SJSA1 (cell line): ENCODE results near the gene USPL1. TPM values are rescaled to one million over a fixed set of nuclear protein-coding genes. Genes with fewer than 3 reads are reported as not detected.
A peak's percentile ranks its signal among the peaks of the same experiment; 100 is the strongest.

Source experiments
- DNase-seq, 2 experiments: peaks; one replicate each; pipeline ENCODE4 v3.0.0-alpha.2; 2015 to 2020; ENCODE audit warnings: low spot score in 2 of 2, low read depth in 1 of 2
- H3K27ac ChIP-seq: fragments of 250-450 bp; sonication (Bioruptor Pico); 2 replicates; pipeline ENCODE4 v1.5.1; 2020; ENCODE audit warnings: mild to moderate bottlenecking, moderate library complexity
- H3K27me3 ChIP-seq: fragments of 250-450 bp; sonication (Bioruptor Pico); replicated peaks from 2 replicates; pipeline ENCODE4 v1.5.1; 2020; ENCODE audit warnings: mild to moderate bottlenecking, moderate library complexity
- H3K36me3 ChIP-seq: fragments of 250-450 bp; sonication (Bioruptor Pico); 2 replicates; pipeline ENCODE4 v1.5.1; 2020; ENCODE audit warnings: mild to moderate bottlenecking
- H3K4me1 ChIP-seq: fragments of 250-450 bp; sonication (Bioruptor Pico); replicated peaks from 2 replicates; pipeline ENCODE4 v1.6.1; 2021; ENCODE audit warnings: mild to moderate bottlenecking
- H3K4me3 ChIP-seq: fragments of 250-450 bp; sonication (Bioruptor Pico); 2 replicates; pipeline ENCODE4 v1.5.1; 2020; ENCODE audit warnings: mild to moderate bottlenecking
- H3K9me3 ChIP-seq: fragments of 250-450 bp; sonication (Bioruptor Pico); replicated peaks from 2 replicates; pipeline ENCODE4 v1.5.1; 2020; ENCODE audit warnings: mild to moderate bottlenecking
- total RNA-seq: library from RNA; depleted of rRNA; stranded (reverse); fragments of >200 nt; shearing (Covaris generic); gene quantifications from 2 replicates; pipeline ENCODE4 v1.2.3, GENCODE V29; 2014

The USPL1 gene
- total RNA-seq, 1 experiment from 2014 or later, result 16.3 TPM

DNA sequence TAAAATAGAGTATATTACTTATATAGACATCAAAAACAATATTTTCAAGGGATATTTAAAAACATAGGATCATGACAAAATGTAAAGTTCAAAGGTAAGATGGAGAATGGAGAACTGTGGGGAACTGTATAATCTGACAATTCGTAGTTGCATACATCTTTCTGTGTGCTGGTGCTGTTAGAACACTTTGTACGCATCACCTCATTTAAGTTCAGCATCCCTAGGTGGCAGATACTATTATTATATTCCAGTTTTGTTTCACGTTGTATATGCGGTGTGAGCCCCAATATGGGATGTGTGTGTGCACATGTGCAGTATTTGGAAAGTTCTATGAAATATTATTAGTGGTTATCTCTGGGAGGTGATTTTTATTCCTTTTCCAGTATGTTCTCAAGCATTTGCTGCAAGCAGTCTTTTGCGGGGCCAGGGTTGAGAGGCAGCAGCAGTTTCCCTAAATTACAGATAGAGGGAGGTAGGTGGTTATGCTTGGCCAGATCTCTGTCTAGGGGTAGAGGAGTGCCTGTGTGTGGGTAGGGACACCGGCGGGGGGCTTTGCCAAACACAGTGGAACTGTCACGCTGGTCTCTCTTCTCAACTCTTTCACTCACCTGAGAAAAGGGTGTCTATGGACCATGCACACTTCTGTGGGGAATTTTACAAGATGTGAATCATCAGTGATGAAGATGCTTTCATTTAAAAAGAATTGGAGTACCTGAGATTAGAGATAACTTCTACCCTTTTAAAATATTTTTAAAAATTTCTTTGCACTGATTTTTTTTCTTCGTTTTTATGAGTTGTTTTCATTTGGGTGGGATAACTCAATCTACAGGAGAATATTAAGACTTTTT, 62.0 kb downstream of the USPL1 start:
- Histone ChIP-seq H3K9me3 (no peaks in the 10 kb centered on the region), H3K4me3 (no peak overlapping the region), H3K36me3 (no peaks in the 10 kb centered on the region), H3K4me1 (peaks cover 4% of the 10 kb centered on the region), H3K27ac (no peak overlapping the region), H3K27me3 (no peaks in the 10 kb centered on the region)
- peak in 1 of 2 experiments; percentile 27 for DNase-seq

GRCh38 chr13:30681843-30682242, 64.1 kb downstream of the USPL1 start:
- H3K9me3 ChIP-seq, result no peaks in the 10 kb centered on the region
- H3K4me1 ChIP-seq, result peaks cover 19% of the 10 kb centered on the region
- H3K27ac ChIP-seq, result no peak overlapping the region
- H3K27me3 ChIP-seq, result no peaks in the 10 kb centered on the region
- no peaks in the 10 kb centered on the region for H3K36me3 ChIP-seq
- H3K4me3 ChIP-seq, result no peak overlapping the region
- no peak for DNase-seq

GRCh38 chr13:30685320-30685859, 67.7 kb downstream of the USPL1 start:
- DNase-seq, result no peak
- no peaks in the 10 kb centered on the region for H3K9me3 ChIP-seq
- H3K36me3 ChIP-seq, result no peaks in the 10 kb centered on the region
- H3K4me1 ChIP-seq, result peaks cover 29% of the 10 kb centered on the region
- no peak overlapping the region for H3K4me3 ChIP-seq
- no peaks in the 10 kb centered on the region for H3K27me3 ChIP-seq
- no peak overlapping the region for H3K27ac ChIP-seq

GRCh38 chr13:30685987-30686386, 68.3 kb downstream of the USPL1 start:
- no peak overlapping the region for H3K4me3 ChIP-seq
- H3K36me3 ChIP-seq, result no peaks in the 10 kb centered on the region
- no peaks in the 10 kb centered on the region for H3K27me3 ChIP-seq
- DNase-seq, result peak in 1 of 2 experiments; percentile 34
- no peaks in the 10 kb centered on the region for H3K9me3 ChIP-seq
- no peak overlapping the region for H3K27ac ChIP-seq
- H3K4me1 ChIP-seq, result peaks cover 29% of the 10 kb centered on the region

DNA sequence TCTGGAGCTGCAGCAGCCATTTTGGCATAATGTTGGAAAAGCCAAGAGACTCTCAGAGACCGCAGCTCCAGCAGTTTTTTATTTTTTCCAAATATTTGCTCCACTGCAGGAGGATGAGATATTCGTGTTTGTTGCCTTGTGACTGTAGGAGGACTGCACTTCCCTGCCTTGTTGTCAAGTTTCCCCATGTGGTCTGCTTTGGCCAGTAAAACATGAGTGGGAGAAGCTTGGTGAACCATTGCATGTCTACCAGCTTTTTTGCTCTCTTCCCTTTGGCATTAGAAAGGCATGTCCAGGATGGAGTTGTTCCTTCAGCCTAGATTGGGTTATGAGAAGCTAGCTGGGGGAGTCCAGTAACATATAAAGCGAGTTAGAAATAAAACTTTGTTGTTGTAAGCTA, 69.9 kb downstream of the USPL1 start:
- H3K4me1 ChIP-seq, result peaks cover 25% of the 10 kb centered on the region
- H3K36me3 ChIP-seq, result no peaks in the 10 kb centered on the region
- H3K27me3 ChIP-seq, result no peaks in the 10 kb centered on the region
- H3K27ac ChIP-seq, result no peak overlapping the region
- DNase-seq, result no peak
- no peak overlapping the region for H3K4me3 ChIP-seq
- H3K9me3 ChIP-seq, result no peaks in the 10 kb centered on the region

DNA sequence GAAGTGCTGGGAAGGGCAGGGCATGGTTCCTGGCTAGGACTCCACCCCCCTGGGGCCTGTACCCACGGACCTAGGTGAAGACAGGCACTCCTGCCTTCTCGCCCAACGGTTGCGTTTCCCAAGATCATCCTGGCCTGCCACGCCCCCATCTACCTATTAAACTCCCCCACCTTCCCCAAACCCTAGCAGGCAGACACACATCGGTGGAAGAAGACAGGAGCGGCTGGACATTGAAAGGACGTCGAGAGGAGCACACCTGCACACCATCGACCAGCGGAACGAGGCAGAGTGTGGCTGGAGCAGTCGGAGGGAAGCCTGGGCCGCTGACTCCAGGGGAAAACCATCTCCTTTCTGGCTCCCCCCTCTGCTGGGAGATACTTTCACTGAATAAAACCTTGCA, 72.0 kb downstream of the USPL1 start:
- no peak for DNase-seq
- Histone ChIP-seq H3K4me1 (peaks cover 25% of the 10 kb centered on the region), H3K27me3 (no peaks in the 10 kb centered on the region), H3K27ac (peak overlapping the region; percentile 88), H3K4me3 (peak overlapping the region; percentile 39), H3K36me3 (no peaks in the 10 kb centered on the region), H3K9me3 (no peaks in the 10 kb centered on the region)

DNA sequence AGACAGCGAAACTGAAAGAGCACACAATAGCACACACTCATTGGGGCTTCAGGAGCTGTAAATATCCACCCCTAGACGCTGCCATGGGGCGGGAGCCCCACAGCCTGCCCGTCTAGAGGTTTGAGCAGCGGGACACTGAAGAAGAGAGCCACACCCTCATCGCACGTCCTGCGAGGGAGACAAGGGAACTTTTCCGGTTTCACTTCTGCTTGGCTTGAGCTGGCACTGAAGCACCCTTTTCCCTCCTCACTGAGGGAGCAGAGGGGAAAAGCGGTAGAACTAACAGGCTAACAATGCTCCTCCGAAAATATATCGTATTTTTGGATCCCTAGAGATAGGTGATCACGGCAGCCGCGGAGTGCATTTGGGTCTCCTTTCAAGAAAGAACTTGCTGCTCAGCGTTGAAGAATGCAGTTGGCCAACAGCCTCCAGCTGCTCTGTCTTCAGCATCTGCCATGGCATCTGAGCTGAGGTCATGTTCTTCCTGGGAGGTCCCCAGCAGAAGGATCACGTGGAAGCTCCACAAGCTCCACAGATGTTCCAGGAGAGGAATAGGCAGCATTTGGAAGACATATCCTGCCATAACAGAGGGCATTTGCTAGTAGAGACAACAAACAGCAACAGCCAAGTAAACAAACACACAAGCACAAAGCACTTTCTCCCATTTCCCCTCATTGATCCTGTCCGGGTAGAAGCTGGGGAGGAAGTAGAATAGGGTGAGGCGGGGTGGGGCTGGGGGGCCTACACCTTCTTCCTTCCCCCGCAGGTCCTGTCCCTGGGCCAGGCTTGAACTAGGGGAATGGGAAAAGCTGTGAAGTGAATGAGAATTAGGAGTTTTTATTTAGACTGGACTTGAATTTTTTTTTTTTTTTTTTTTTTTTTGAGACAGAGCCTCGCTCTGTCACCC, 72.8 kb downstream of the USPL1 start:
- Histone ChIP-seq H3K36me3 (no peaks in the 10 kb centered on the region), H3K27ac (peak overlapping the region; percentile 88), H3K4me1 (peaks cover 20% of the 10 kb centered on the region), H3K4me3 (peak overlapping the region; percentile 39), H3K9me3 (no peaks in the 10 kb centered on the region), H3K27me3 (no peaks in the 10 kb centered on the region)
- peak; percentile 86 to 90 for DNase-seq

- no peak overlapping the region for H3K27ac ChIP-seq
- no peak overlapping the region for H3K4me3 ChIP-seq
- no peak for DNase-seq
- peaks cover 19% of the 10 kb centered on the region for H3K4me1 ChIP-seq
- no peaks in the 10 kb centered on the region for H3K27me3 ChIP-seq
- H3K36me3 ChIP-seq, result no peaks in the 10 kb centered on the region
- H3K9me3 ChIP-seq, result no peaks in the 10 kb centered on the region
Measured at GRCh38 chr13:30692113-30692512, 74.4 kb downstream of the USPL1 start.

- peak in 1 of 2 experiments; percentile 44 for DNase-seq
- Histone ChIP-seq H3K27me3 (no peaks in the 10 kb centered on the region), H3K27ac (no peak overlapping the region), H3K4me1 (peaks cover 11% of the 10 kb centered on the region), H3K36me3 (no peaks in the 10 kb centered on the region), H3K4me3 (no peak overlapping the region), H3K9me3 (no peaks in the 10 kb centered on the region)
Measured at GRCh38 chr13:30696278-30697176, 78.8 kb downstream of the USPL1 start.

DNA sequence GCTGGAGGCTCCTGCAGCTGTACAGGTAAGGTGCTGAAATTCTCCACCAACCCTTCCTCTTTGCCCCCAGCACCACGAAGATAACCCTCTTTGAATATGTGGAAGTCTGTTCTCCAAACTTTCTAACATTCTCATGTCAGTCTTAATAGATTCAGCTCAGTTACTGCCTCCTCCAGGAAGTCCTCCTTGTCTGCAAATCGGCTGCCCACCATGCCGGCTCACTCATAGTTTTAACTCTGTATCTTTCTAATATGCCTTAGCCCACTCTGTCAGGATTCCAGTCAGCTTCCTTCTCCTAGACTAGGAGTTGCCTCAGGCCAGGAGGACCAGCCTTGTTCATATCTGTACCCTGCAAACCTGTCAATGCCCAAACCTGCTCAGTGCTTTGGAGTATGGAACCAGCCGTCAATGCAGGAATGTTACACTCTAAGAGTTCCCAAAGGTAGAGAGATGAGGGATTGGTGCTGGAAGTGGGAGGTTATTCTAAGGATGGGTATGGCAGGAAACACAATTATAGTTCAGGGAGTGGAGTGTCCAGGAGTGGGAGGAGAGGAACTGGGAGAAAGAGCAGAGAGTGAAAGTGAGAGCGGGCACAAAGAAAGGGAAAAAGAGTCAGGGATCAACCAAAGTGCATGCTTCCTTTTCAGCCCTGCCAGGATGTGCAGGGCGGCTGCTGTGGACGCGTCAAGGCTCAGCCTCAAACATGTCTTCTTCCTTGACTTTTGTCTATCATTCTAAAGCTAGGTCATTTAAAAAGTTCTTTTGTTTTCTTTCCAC, 79.6 kb downstream of the USPL1 start:
- no peak for DNase-seq
- H3K4me1 ChIP-seq, result peaks cover 11% of the 10 kb centered on the region
- H3K4me3 ChIP-seq, result no peak overlapping the region
- no peaks in the 10 kb centered on the region for H3K9me3 ChIP-seq
- no peaks in the 10 kb centered on the region for H3K36me3 ChIP-seq
- H3K27me3 ChIP-seq, result no peaks in the 10 kb centered on the region
- no peak overlapping the region for H3K27ac ChIP-seq

DNA sequence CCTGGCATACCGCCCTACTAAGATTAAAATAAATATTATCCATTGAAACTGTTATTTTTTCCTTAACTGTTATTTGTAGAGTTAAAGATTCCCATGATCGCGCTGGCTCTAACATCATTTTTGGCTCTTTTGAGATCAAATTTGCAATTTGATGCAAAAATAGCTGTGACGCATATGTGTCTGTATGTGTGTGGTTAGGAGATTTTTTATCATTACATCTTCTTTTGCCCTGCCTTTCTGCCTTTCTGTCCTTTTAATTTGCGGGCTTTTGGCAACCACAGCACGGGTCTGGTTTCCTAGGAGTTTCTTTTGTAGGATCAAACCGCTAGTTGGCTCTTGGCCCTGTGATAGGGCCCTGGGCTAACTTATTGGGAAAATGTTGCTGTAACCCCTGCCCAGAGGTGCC, 80.3 kb downstream of the USPL1 start:
- Histone ChIP-seq H3K27me3 (no peaks in the 10 kb centered on the region), H3K36me3 (no peaks in the 10 kb centered on the region), H3K9me3 (no peaks in the 10 kb centered on the region), H3K4me3 (no peak overlapping the region), H3K4me1 (peaks cover 11% of the 10 kb centered on the region), H3K27ac (no peak overlapping the region)
- DNase-seq, result no peak

DNA sequence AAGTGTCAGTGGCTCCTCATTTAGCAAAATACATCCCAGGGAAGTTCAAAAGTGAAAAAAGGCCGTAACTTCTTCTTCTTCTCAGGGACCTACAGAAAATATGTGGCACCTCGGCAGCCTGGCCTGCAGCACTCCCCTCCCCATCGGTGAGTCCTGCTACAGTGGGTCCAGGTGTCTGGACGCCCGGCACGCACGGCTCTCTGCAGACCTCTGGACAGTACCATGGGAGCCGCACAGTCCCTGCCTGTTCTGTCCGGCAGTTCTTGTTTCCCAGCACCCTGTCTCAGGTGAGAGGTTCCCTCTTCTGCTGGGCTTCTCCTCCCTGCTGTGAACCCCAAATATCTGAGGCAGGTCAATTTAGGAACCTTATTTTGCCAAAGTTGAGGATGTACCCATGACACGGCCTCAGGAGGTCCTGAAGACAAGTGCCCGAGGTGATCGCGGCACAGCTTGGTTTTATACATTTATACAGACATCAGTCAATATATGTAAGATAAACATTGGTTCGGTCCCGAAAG, 80.8 kb downstream of the USPL1 start:
- Histone ChIP-seq H3K4me1 (peaks cover 11% of the 10 kb centered on the region), H3K27ac (no peak overlapping the region), H3K4me3 (no peak overlapping the region), H3K36me3 (no peaks in the 10 kb centered on the region), H3K27me3 (no peaks in the 10 kb centered on the region), H3K9me3 (no peaks in the 10 kb centered on the region)
- no peak for DNase-seq
